Measurements from ENCODE around the gene GNG7. TPM values are rescaled to one million over a fixed set of nuclear protein-coding genes. Genes with fewer than 3 reads are reported as not detected.

Gene GNG7
- total RNA-seq, 1 experiment from 2014 or later: 7.7 TPM

DNA sequence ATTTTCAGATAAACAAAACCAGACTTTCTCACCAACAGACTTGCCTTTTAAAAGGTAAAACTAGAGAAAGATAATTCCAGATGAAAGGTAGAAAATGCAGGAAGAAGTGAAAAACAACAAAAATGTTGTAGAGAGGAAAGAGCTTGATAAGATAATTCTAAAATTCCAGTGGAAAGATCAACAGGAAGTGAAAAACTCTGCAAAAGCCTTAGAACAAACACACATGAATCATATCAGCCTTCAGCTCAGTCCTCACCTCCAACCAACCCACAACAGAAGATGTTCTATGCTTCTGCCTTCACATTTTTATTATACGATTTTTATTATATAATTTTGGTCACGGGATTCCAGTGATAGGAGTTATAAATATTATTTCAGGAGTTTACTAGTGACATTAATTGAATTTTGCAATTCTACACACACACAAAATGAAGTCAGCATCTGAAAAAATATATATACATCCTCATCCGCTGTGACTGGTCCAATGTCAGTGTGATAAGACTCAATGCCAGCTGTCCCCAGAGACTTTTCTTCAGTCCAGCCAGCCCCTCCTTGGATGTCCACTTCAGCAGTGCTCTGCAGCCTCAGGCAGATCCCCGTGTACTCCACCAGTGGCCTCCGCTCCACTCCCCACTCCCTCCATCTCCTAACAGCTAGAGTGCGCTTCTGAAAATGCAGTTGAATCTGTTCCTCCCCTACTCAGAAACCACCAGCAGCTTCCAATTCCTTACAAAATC lies 168.6 kb downstream of the GNG7 start:
- Histone ChIP-seq H2BK15ac (ENCODE audit: low read depth, low read length) (no peak overlapping the region), H4K91ac (ENCODE audit: insufficient read length, low read depth, low read length) (peak overlapping the region; percentile 13), H3K23me2 (ENCODE audit: insufficient read length, low read depth, low read length, poor library complexity, severe bottlenecking) (no peaks in the 10 kb centered on the region), H4K20me1 (ENCODE audit: control insufficient read depth, insufficient read depth, insufficient read length) (no peaks in the 10 kb centered on the region), H2BK120ac (ENCODE audit: low read depth, low read length, poor library complexity, severe bottlenecking) (peak overlapping the region; percentile 19), H3K4ac (ENCODE audit: low read depth, low read length) (no peak overlapping the region), H3K18ac (ENCODE audit: insufficient read length, low read depth, low read length) (no peak overlapping the region), H3K9ac (ENCODE audit: extremely low read depth, insufficient read length, low read length) (no peak overlapping the region), H3K4me1 (ENCODE audit: insufficient read depth, low read length) (no peaks in the 10 kb centered on the region), H3T11ph (ENCODE audit: low read length) (no peak overlapping the region), H3K23ac (ENCODE audit: insufficient read length, low read depth, low read length) (no peak overlapping the region), H2BK20ac (ENCODE audit: low read depth, low read length, poor library complexity, severe bottlenecking) (no peak overlapping the region), H2BK5ac (ENCODE audit: insufficient read length, low read length) (no peak overlapping the region), H2BK12ac (ENCODE audit: insufficient read length, low read depth, low read length) (no peak overlapping the region), H2AK5ac (ENCODE audit: insufficient read length, low read length) (no peak overlapping the region), H3K27ac (ENCODE audit: insufficient read length, low read depth, low read length) (no peak overlapping the region), H2AFZ (ENCODE audit: low read length) (no peak overlapping the region), H3K27me3 (ENCODE audit: insufficient read depth, low read length) (no peaks in the 10 kb centered on the region), H3K4me2 (ENCODE audit: insufficient read depth, insufficient read length, low read length) (no peak overlapping the region), H4K5ac (ENCODE audit: insufficient read length, low read depth, low read length) (no peak overlapping the region), H3K79me2 (ENCODE audit: insufficient read depth, low read length) (no peaks in the 10 kb centered on the region), H3K14ac (ENCODE audit: insufficient read depth, low read length) (no peak overlapping the region), H3K9me3 (ENCODE audit: control insufficient read depth, low read depth, low read length) (no peaks in the 10 kb centered on the region), H3K79me1 (ENCODE audit: insufficient read depth, low read depth, low read length, poor library complexity, severe bottlenecking) (no peaks in the 10 kb centered on the region), H4K8ac (replicated peaks; ENCODE audit: insufficient read length, low read depth, low read length) (no peak overlapping the region), H3K56ac (ENCODE audit: insufficient read length, low read depth, low read length) (no peak overlapping the region)
- Mint-ChIP-seq H3K27ac (peak overlapping the region in 1 of 3 experiments; percentile 53; a peak in 4 of 7 replicates), H3K9me3 (peaks cover 0 to 4% of the 10 kb centered on the region in 2 experiments; a peak in 1 of 5 replicates), H3K4me1 (peaks cover 4 to 5% of the 10 kb centered on the region in 2 experiments; a peak in 3 of 4 replicates), H3K36me3 (ENCODE audit: insufficient read depth in 1 of 3, low read depth in 3 of 3) (no peaks in the 10 kb centered on the region), H3K27me3 (ENCODE audit: low read depth) (no peaks in the 10 kb centered on the region), H3K4me3 (no peak overlapping the region)
- no CpG with 5 or more reads among the region's 6 CpGs for WGBS (ENCODE audit: extremely low coverage, insufficient read length, low lambda C conversion rate)
- TF ChIP-seq, protein P1, sequence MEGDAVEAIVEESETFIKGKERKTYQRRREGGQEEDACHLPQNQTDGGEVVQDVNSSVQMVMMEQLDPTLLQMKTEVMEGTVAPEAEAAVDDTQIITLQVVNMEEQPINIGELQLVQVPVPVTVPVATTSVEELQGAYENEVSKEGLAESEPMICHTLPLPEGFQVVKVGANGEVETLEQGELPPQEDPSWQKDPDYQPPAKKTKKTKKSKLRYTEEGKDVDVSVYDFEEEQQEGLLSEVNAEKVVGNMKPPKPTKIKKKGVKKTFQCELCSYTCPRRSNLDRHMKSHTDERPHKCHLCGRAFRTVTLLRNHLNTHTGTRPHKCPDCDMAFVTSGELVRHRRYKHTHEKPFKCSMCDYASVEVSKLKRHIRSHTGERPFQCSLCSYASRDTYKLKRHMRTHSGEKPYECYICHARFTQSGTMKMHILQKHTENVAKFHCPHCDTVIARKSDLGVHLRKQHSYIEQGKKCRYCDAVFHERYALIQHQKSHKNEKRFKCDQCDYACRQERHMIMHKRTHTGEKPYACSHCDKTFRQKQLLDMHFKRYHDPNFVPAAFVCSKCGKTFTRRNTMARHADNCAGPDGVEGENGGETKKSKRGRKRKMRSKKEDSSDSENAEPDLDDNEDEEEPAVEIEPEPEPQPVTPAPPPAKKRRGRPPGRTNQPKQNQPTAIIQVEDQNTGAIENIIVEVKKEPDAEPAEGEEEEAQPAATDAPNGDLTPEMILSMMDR (conservative IDR thresholded peaks at IDR 0.05): no peak
- DNase-seq: peak; percentile 20
